H1 (cell line): Measurements from ENCODE around the gene VSTM4. TPM values are rescaled to one million over a fixed set of nuclear protein-coding genes. Genes with fewer than 3 reads are reported as not detected.

Experiments used
- CTCF ChIA-PET: fragments of 300-600 bp; sonication (Branson Sonifier 250); formaldehyde crosslinking; loops from one replicate; lab custom pipeline; 2021; ENCODE audit not compliant: partially characterized antibody; lab: Charles Lee
- POLR2A ChIA-PET: fragments of 300-600 bp; sonication (Branson Sonifier 250); formaldehyde crosslinking; loops from one replicate; lab custom pipeline; 2021; ENCODE audit warnings: inconsistent platforms; ENCODE audit not compliant: partially characterized antibody; lab: Charles Lee
- DNase-seq, 2 experiments: peaks; one replicate each; pipeline versions ENCODE4 v3.0.0 to v3.0.0-alpha.2; 2010 to 2022; ENCODE audit warnings: low spot score in 2 of 2, low read depth in 1 of 2, mixed read lengths in 1 of 2
- FAIRE-seq: peaks from 2 replicates; lab custom pipeline; 2011; peaks lifted over from hg19 to GRCh38; lab: Jason Lieb, UNC
- H2AFZ ChIP-seq: 2 replicates; pipeline ENCODE4 v1.8.1; 2012; ENCODE audit warnings: low read length, inconsistent platforms
- H2AK5ac ChIP-seq: 2 replicates; pipeline ENCODE4 v1.6.1; 2013; ENCODE audit warnings: low read depth, low read length
- H2BK120ac ChIP-seq: replicated peaks from 2 replicates; pipeline ENCODE3; 2013; ENCODE audit warnings: low read depth, low read length, inconsistent platforms
- H2BK12ac ChIP-seq: 2 replicates; pipeline ENCODE4 v1.6.1; 2013; ENCODE audit warnings: low read depth, low read length
- H2BK15ac ChIP-seq: 2 replicates; pipeline ENCODE4 v1.6.1; 2013; ENCODE audit warnings: low read length
- H2BK20ac ChIP-seq: 2 replicates; pipeline ENCODE4 v1.6.1; 2013; ENCODE audit warnings: low read length
- H2BK5ac ChIP-seq: 2 replicates; pipeline ENCODE4 v1.6.1; 2013; ENCODE audit warnings: low read depth, low read length
- H3K14ac ChIP-seq: 2 replicates; pipeline ENCODE4 v1.6.1; 2013; ENCODE audit warnings: inconsistent platforms; ENCODE audit not compliant: insufficient read length
- H3K18ac ChIP-seq: 2 replicates; pipeline ENCODE4 v1.6.1; 2013; ENCODE audit warnings: low read length; ENCODE audit errors: extremely low read depth
- H3K23ac ChIP-seq: 2 replicates; pipeline ENCODE4 v1.6.1; 2013; ENCODE audit warnings: inconsistent platforms; ENCODE audit not compliant: insufficient read length
- H3K23me2 ChIP-seq: 2 replicates; pipeline ENCODE4 v1.6.1; 2013; ENCODE audit warnings: low read depth, low read length
- H3K27ac ChIP-seq: 2 replicates; pipeline ENCODE4 v1.6.1; 2011; ENCODE audit warnings: low read depth, low read length, inconsistent platforms
- H3K27me3 ChIP-seq, 4 experiments: replicated peaks in 1 of 4; 1 replicate in 1 of 4; 2 replicates in 3 of 4; pipeline versions ENCODE4 v1.6.1 to v1.8.1; 2011 to 2013; ENCODE audit warnings: low read length in 3 of 4, mild to moderate bottlenecking in 3 of 4, inconsistent platforms in 2 of 4, mixed read lengths in 2 of 4, moderate library complexity in 1 of 4; ENCODE audit not compliant: control insufficient read depth in 3 of 4, insufficient read depth in 3 of 4; ENCODE audit errors: extremely low read depth in 1 of 4
- H3K36me3 ChIP-seq, 4 experiments: 2 replicates each; pipeline versions ENCODE4 v1.6.1 to v1.8.1; 2011 to 2013; ENCODE audit warnings: mild to moderate bottlenecking in 4 of 4, low read length in 3 of 4, moderate library complexity in 2 of 4, control low read depth in 1 of 4, inconsistent platforms in 1 of 4; ENCODE audit not compliant: insufficient read depth in 4 of 4, control insufficient read depth in 2 of 4
- H3K4ac ChIP-seq: replicated peaks from 2 replicates; pipeline ENCODE3; 2013; ENCODE audit warnings: low read length, low read depth, mixed read lengths, inconsistent platforms; ENCODE audit not compliant: insufficient read length
- H3K4me1 ChIP-seq, 4 experiments: replicated peaks in 1 of 4; 1 replicate in 1 of 4; 2 replicates in 3 of 4; pipeline versions ENCODE4 v1.6.1 to v1.8.1; 2011 to 2013; ENCODE audit warnings: low read length in 3 of 4, inconsistent platforms in 2 of 4, mixed read lengths in 1 of 4; ENCODE audit not compliant: insufficient read depth in 4 of 4, control insufficient read depth in 3 of 4
- H3K4me2 ChIP-seq, 2 experiments: 2 replicates each; pipeline versions ENCODE4 v1.6.1 to v1.8.1; 2011 to 2013; ENCODE audit warnings: low read depth in 2 of 2, low read length in 2 of 2, control low read depth in 1 of 2, inconsistent platforms in 1 of 2, mild to moderate bottlenecking in 1 of 2; ENCODE audit not compliant: insufficient read depth in 1 of 2
- H3K4me3 ChIP-seq, 4 experiments: fragments of 200-600, 300-600 bp in 1 of 4; sonication (generic), shearing (Covaris generic), sonication (Bioruptor Twin) in 1 of 4; 2 replicates each; pipeline versions ENCODE4 v1.5.1 to v1.8.1; 2011 to 2016; ENCODE audit warnings: low read length in 4 of 4, low read depth in 3 of 4, control low read depth in 2 of 4, inconsistent platforms in 2 of 4, mild to moderate bottlenecking in 2 of 4, mixed read lengths in 1 of 4, moderate library complexity in 1 of 4; ENCODE audit not compliant: insufficient read depth in 2 of 4; ENCODE audit errors: extremely low read depth in 1 of 4
- H3K56ac ChIP-seq: replicated peaks from 2 replicates; pipeline ENCODE3; 2013; ENCODE audit warnings: low read depth, mild to moderate bottlenecking, mixed read lengths, low read length, inconsistent platforms; ENCODE audit not compliant: insufficient read length
- H3K79me1 ChIP-seq: 2 replicates; pipeline ENCODE4 v1.6.1; 2013; ENCODE audit warnings: low read depth, low read length, control low read depth
- H3K79me2 ChIP-seq, 2 experiments: 2 replicates each; pipeline versions ENCODE4 v1.6.1 to v1.8.1; 2012 to 2013; ENCODE audit warnings: low read length in 2 of 2, mild to moderate bottlenecking in 2 of 2, inconsistent platforms in 1 of 2; ENCODE audit not compliant: insufficient read depth in 2 of 2, control insufficient read depth in 1 of 2
- H3K9ac ChIP-seq, 4 experiments: replicated peaks in 1 of 4; 1 replicate in 1 of 4; 2 replicates in 3 of 4; pipeline versions ENCODE4 v1.6.1 to v1.8.1; 2011 to 2013; ENCODE audit warnings: low read depth in 3 of 4, low read length in 3 of 4, control low read depth in 2 of 4, mild to moderate bottlenecking in 2 of 4, moderate library complexity in 2 of 4, inconsistent platforms in 1 of 4; ENCODE audit errors: extremely low read depth in 1 of 4
- H3K9me3 ChIP-seq, 2 experiments: 2 replicates each; pipeline versions ENCODE4 v1.6.1 to v1.8.1; 2012 to 2013; ENCODE audit warnings: mild to moderate bottlenecking in 2 of 2, moderate library complexity in 2 of 2, control low read depth in 1 of 2, inconsistent platforms in 1 of 2, low read depth in 1 of 2, low read length in 1 of 2, mixed read lengths in 1 of 2; ENCODE audit not compliant: insufficient read depth in 2 of 2
- H4K20me1 ChIP-seq, 2 experiments: replicated peaks in 1 of 2; 2 replicates each; pipeline versions ENCODE3 to v1.8.1; 2011 to 2013; ENCODE audit warnings: inconsistent platforms in 2 of 2, low read length in 2 of 2, mild to moderate bottlenecking in 1 of 2; ENCODE audit not compliant: insufficient read depth in 2 of 2, control insufficient read depth in 1 of 2
- H4K5ac ChIP-seq: 2 replicates; pipeline ENCODE4 v1.6.1; 2013; ENCODE audit warnings: low read length, low read depth, mixed read lengths, inconsistent platforms; ENCODE audit not compliant: insufficient read length
- H4K8ac ChIP-seq: 2 replicates; pipeline ENCODE4 v1.8.0; 2013; ENCODE audit warnings: mild to moderate bottlenecking, moderate library complexity, low read length, inconsistent platforms; ENCODE audit not compliant: insufficient read depth; ENCODE audit errors: extremely low read depth
- H4K91ac ChIP-seq: replicated peaks from 2 replicates; pipeline ENCODE3; 2013; ENCODE audit warnings: low read length, mixed read lengths, inconsistent platforms; ENCODE audit not compliant: insufficient read length
- WGBS, 2 experiments: shearing (Covaris generic) in 1 of 2; methylation state at CpG; one replicate each; pipeline versions ENCODE4 v1.1.6 to v1.1.7; 2013 to 2015; ENCODE audit warnings: low lambda C conversion rate in 2 of 2, mixed read lengths in 2 of 2, inconsistent platforms in 1 of 2, low coverage in 1 of 2, missing lambda C conversion rate in 1 of 2; ENCODE audit not compliant: insufficient replicate concordance in 2 of 2, insufficient coverage in 1 of 2, insufficient read length in 1 of 2; ENCODE audit errors: extremely low coverage in 1 of 2, missing lambda C conversion rate in 1 of 2; 5-methylcytosine and 5-hydroxymethylcytosine counted together
- polyA plus RNA-seq, 7 experiments: library from polyadenylated mRNA; depleted of rRNA in 3 of 7; stranded (reverse) in 5 of 7; unstranded in 2 of 7; fragments of >200 nt in 5 of 7; fragments of 200-250 nt in 2 of 7; gene quantifications; 1 replicate in 5 of 7; 2 replicates in 1 of 7; 4 replicates in 1 of 7; pipeline versions ENCODE4 v1.2.1 to v1.2.3, GENCODE V29; 2011 to 2013; ENCODE audit warnings: missing spikeins in 2 of 7, mixed read lengths in 2 of 7
- total RNA-seq: library from RNA; stranded (reverse); fragmentation: NEBNext Ultra II Directional; extraction: Animal tissue kit (Norgen Biotek cat#: 25700); gene quantifications from 2 replicates; pipeline ENCODE4 v1.2.1, GENCODE V29; 2021

Gene VSTM4
- total and polyA plus RNA-seq, 2 of the 8 experiments (the other 6 are each of a cell fraction or from before 2014, with no cell fraction given), result 0.48 to 0.73 TPM

- H3K4me3 ChIP-seq, result no peak overlapping the region
- H3K27ac ChIP-seq, result no peak overlapping the region
- H3K79me2 ChIP-seq, result no peaks in the 10 kb centered on the region
- no peak for FAIRE-seq
- no peaks in the 10 kb centered on the region for H3K36me3 ChIP-seq
- no peaks in the 10 kb centered on the region for H3K23me2 ChIP-seq
- H3K79me1 ChIP-seq, result no peaks in the 10 kb centered on the region
- H3K14ac ChIP-seq, result no peak overlapping the region
- DNase-seq, result no peak
- no peaks in the 10 kb centered on the region for H3K9me3 ChIP-seq
- ChIA-PET CTCF (interaction anchor here (0.6 to 1.2 kb wide), 4 partner anchors 12 to 354 kb away, joined by 3 to 4 read pairs (median 4); no protein-coding TSS in a partner anchor), POLR2A (no interaction called here)
- H2BK20ac ChIP-seq, result no peak overlapping the region
- no peak overlapping the region for H2AK5ac ChIP-seq
- no peak overlapping the region for H2BK12ac ChIP-seq
- no peaks in the 10 kb centered on the region for H4K20me1 ChIP-seq
- H2BK120ac ChIP-seq, result no peak overlapping the region
- no peak overlapping the region for H2BK5ac ChIP-seq
- H3K18ac ChIP-seq, result no peak overlapping the region
- no peak overlapping the region for H2BK15ac ChIP-seq
- no peaks in the 10 kb centered on the region; a peak in 1 of 7 replicates for H3K27me3 ChIP-seq
- no peak overlapping the region for H4K5ac ChIP-seq
- H3K4me2 ChIP-seq, result no peak overlapping the region
- whole genome bisulfite sequencing, 2 experiments, result 65% methylated on average over 5 of the region's 5 CpGs; no CpG with 5 or more reads in 1 of the 2 experiments
- H3K9ac ChIP-seq, result no peak overlapping the region
- no peak overlapping the region for H4K8ac ChIP-seq
- no peak overlapping the region for H3K23ac ChIP-seq
- no peak overlapping the region for H4K91ac ChIP-seq
- no peaks in the 10 kb centered on the region for H3K4me1 ChIP-seq
- no peak overlapping the region for H3K56ac ChIP-seq
- H3K4ac ChIP-seq, result no peak overlapping the region
- H2AFZ ChIP-seq, result no peak overlapping the region
Observed at GRCh38 chr10:49007129-49007528, 108.2 kb downstream of the VSTM4 start.
